Naive thymus-derived CD4-positive, alpha-beta T cell (primary cell): Measurements from ENCODE around the gene DSC3. TPM values are rescaled to one million over a fixed set of nuclear protein-coding genes. Genes with fewer than 3 reads are reported as not detected.

Experiments
- ATAC-seq: fragments of 150-1000 bp; cut with Tn5 transposase; 2 replicates; pipeline ENCODE4 v1.10.0; 2021; ENCODE audit warnings: mild to moderate bottlenecking, moderate library complexity
- CTCF ChIA-PET: fragments of 350-600 bp; sonication (Branson Sonifier 250); formaldehyde crosslinking; loops from one replicate; lab custom pipeline; 2021; ENCODE audit warnings: antibody characterized with exemption; lab: Charles Lee
- POLR2A ChIA-PET: fragments of 350-600 bp; sonication (Branson Sonifier 250); formaldehyde crosslinking; loops from one replicate; lab custom pipeline; 2021; ENCODE audit warnings: antibody characterized with exemption, inconsistent platforms; lab: Charles Lee
- DNase-seq, 9 donors: peaks; one replicate each; pipeline versions ENCODE4 v3.0.0 to v3.0.0-alpha.2; 2020 to 2022; ENCODE audit warnings: mixed read lengths in 1 of 9
- H3K27ac ChIP-seq: one replicate; pipeline ENCODE4 v1.7.0; 2013; ENCODE audit warnings: mild to moderate bottlenecking, low read depth, low read length, moderate library complexity
- H3K27me3 ChIP-seq, 2 donors: one replicate each; pipeline ENCODE4 v1.7.0; 2013; ENCODE audit warnings: low read length in 2 of 2, mild to moderate bottlenecking in 2 of 2, moderate library complexity in 2 of 2; ENCODE audit not compliant: control insufficient read depth in 2 of 2, insufficient read depth in 2 of 2
- H3K36me3 ChIP-seq, 3 experiments: 1 replicate in 2 of 3; 2 replicates in 1 of 3; pipeline ENCODE4 v1.7.0; 2013; ENCODE audit warnings: low read length in 3 of 3, mild to moderate bottlenecking in 3 of 3, moderate library complexity in 1 of 3; ENCODE audit not compliant: insufficient read depth in 3 of 3, control insufficient read depth in 2 of 3
- H3K4me1 ChIP-seq, 2 donors: one replicate each; pipeline ENCODE4 v1.7.0; 2013; ENCODE audit warnings: low read length in 2 of 2, mild to moderate bottlenecking in 2 of 2, moderate library complexity in 1 of 2; ENCODE audit not compliant: control insufficient read depth in 2 of 2, insufficient read depth in 2 of 2
- H3K4me3 ChIP-seq: 2 replicates; pipeline ENCODE4 v1.7.0; 2013; ENCODE audit warnings: mild to moderate bottlenecking, low read length
- H3K9me3 ChIP-seq, 3 experiments: 1 replicate in 2 of 3; 2 replicates in 1 of 3; pipeline ENCODE4 v1.7.0; 2013; ENCODE audit warnings: low read length in 3 of 3; ENCODE audit not compliant: control insufficient read depth in 2 of 3
- H3K27ac Mint-ChIP-seq, 9 donors: one replicate each; pipeline ENCODE4 v1.8.0; 2020 to 2022; ENCODE audit warnings: mixed read lengths in 9 of 9, mild to moderate bottlenecking in 8 of 9, moderate library complexity in 5 of 9, inconsistent platforms in 2 of 9
- H3K27me3 Mint-ChIP-seq, 5 donors: one replicate each; pipeline ENCODE4 v1.8.0; 2021 to 2022; ENCODE audit warnings: mixed read lengths in 5 of 5, mild to moderate bottlenecking in 1 of 5
- H3K36me3 Mint-ChIP-seq, 5 donors: one replicate each; pipeline ENCODE4 v1.8.0; 2020 to 2022; ENCODE audit warnings: mixed read lengths in 5 of 5, mild to moderate bottlenecking in 3 of 5, inconsistent platforms in 1 of 5
- H3K4me1 Mint-ChIP-seq, 7 donors: one replicate each; pipeline ENCODE4 v1.8.0; 2020 to 2022; ENCODE audit warnings: mixed read lengths in 7 of 7, mild to moderate bottlenecking in 3 of 7, inconsistent platforms in 1 of 7
- H3K4me3 Mint-ChIP-seq, 10 donors: one replicate each; pipeline ENCODE4 v1.8.0; 2020 to 2022; ENCODE audit warnings: mild to moderate bottlenecking in 10 of 10, mixed read lengths in 10 of 10, moderate library complexity in 6 of 10, inconsistent platforms in 2 of 10
- H3K9me3 Mint-ChIP-seq, 11 donors: one replicate each; pipeline ENCODE4 v1.8.0; 2020 to 2022; ENCODE audit warnings: mixed read lengths in 11 of 11, mild to moderate bottlenecking in 4 of 11, inconsistent platforms in 1 of 11, moderate library complexity in 1 of 11
- intact Hi-C, 2 donors: fragments of 100-400 bp; cut with micrococcal nuclease; formaldehyde crosslinking; loops; one replicate each; pipeline ENCODE4 v1.15.1; 2023
- polyA plus RNA-seq, 2 donors: library from polyadenylated mRNA; unstranded; fragments of 300-500 nt; fragmentation: Illumina TruSeq; gene quantifications; one replicate each; pipeline ENCODE4 v1.2.3, GENCODE V29; 2021
- total RNA-seq, 6 experiments: library from RNA in 5 of 6; stranded (reverse) in 5 of 6; gene quantifications; 1 replicate in 5 of 6; 2 replicates in 1 of 6; pipeline ENCODE4 v1.2.3 and lab custom pipeline; 2021 to 2026

DSC3 gene
- total and polyA plus RNA-seq, 7 experiments from 2014 or later = not detected

DNA sequence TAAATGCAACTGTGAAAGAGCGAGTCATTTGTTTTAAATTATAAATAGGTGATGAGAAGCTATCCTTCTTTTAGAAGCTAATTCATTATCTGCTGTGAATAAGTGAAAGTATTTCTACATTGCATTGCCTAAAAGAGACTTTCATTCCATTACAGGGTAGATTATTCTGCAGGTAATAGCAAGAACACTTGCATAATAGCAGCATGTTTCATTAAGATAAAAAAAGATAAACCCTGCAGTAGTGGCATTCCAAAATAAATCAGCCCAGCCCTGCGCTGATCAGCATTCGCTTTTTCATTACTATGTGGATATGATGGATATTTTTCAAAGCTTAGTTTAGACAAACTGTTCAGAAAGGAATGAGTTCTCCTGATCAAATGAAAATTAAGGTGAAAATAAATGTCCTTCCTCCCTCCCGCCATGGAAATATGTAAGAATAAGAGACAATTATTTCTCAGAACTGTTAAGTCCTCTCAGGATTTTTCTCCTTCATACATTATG, 72.8 kb downstream of the DSC3 start:
- Histone ChIP-seq H3K36me3 (no peaks in the 10 kb centered on the region), H3K27ac (no peak overlapping the region), H3K4me1 (no peaks in the 10 kb centered on the region), H3K9me3 (no peaks in the 10 kb centered on the region), H3K27me3 (no peaks in the 10 kb centered on the region), H3K4me3 (no peak overlapping the region)
- Mint-ChIP-seq H3K9me3 (no peaks in the 10 kb centered on the region), H3K27ac (no peak overlapping the region), H3K4me3 (no peak overlapping the region), H3K27me3 (no peaks in the 10 kb centered on the region), H3K36me3 (no peaks in the 10 kb centered on the region), H3K4me1 (no peaks in the 10 kb centered on the region)
- no peak for DNase-seq
- POLR2A ChIA-PET = no interaction called here
- intact Hi-C loops = loop anchor here in 1 of 2 donors (2.0 kb wide), 1 partner anchor 593 kb away; no protein-coding TSS in a partner anchor
- ATAC-seq = no peak
- CTCF ChIA-PET = no interaction called here

DNA sequence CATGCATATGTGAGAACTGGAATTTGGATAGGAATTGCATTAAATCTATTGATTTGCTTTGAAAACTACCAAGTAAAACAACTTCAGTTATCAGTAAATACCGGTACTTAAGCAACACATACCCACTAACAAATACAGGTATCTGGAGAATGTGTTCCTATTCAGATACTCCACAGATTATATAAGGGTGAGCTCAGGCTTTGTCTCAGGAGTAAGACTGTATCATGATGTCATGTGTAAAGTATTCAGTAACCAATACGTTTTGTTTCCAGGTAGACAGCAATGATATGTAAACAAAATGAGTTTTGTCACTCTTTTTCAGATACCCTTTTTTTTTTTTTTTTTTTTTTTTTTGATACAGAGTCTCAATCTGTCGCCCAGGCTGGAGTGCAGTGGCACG, 74.8 kb downstream of the DSC3 start:
- H3K27me3 ChIP-seq = no peaks in the 10 kb centered on the region
- Mint-ChIP-seq H3K4me3 (no peak overlapping the region), H3K36me3 (no peaks in the 10 kb centered on the region), H3K4me1 (no peaks in the 10 kb centered on the region), H3K27ac (no peak overlapping the region), H3K9me3 (no peaks in the 10 kb centered on the region), H3K27me3 (no peaks in the 10 kb centered on the region)
- H3K27ac ChIP-seq = no peak overlapping the region
- H3K4me1 ChIP-seq = no peaks in the 10 kb centered on the region
- ChIA-PET CTCF (no interaction called here), POLR2A (no interaction called here)
- no peak for DNase-seq
- intact Hi-C loops = no loop called here
- ATAC-seq = no peak
- H3K36me3 ChIP-seq = no peaks in the 10 kb centered on the region
- H3K9me3 ChIP-seq = no peaks in the 10 kb centered on the region
- H3K4me3 ChIP-seq = no peak overlapping the region

DNA sequence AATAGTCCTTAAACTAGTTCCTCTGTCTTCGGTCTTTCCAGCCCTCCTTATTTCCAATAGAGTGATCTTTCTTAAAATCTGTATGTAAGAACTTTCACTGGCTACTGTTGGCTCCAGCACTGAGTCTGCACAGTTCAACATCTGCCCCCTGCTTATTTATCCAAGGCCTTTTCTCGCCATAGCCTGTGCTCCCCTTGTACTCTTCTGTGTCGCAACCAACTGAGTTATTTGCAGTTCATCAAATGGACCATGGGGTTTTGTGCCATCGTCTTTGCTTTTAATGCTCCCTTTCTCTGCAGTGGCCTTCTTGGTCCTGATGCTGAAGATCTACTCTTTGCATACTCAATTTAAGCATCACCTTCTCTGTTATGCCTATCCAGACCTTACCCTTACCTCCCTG, 77.3 kb downstream of the DSC3 start:
- no peak overlapping the region for H3K4me3 ChIP-seq
- no peaks in the 10 kb centered on the region for H3K9me3 ChIP-seq
- no peaks in the 10 kb centered on the region for H3K4me1 ChIP-seq
- Mint-ChIP-seq H3K4me3 (no peak overlapping the region), H3K27ac (no peak overlapping the region), H3K9me3 (no peaks in the 10 kb centered on the region), H3K4me1 (no peaks in the 10 kb centered on the region), H3K27me3 (no peaks in the 10 kb centered on the region), H3K36me3 (no peaks in the 10 kb centered on the region)
- ATAC-seq = no peak
- H3K27me3 ChIP-seq = no peaks in the 10 kb centered on the region
- DNase-seq = no peak
- H3K27ac ChIP-seq = no peak overlapping the region
- no peaks in the 10 kb centered on the region for H3K36me3 ChIP-seq
- POLR2A ChIA-PET = no interaction called here
- intact Hi-C loops = no loop called here
- CTCF ChIA-PET = no interaction called here

GRCh38 chr18:30960661-30961060, 81.9 kb downstream of the DSC3 start:
- Mint-ChIP-seq H3K9me3 (peaks cover 0 to 6% (median 0%) of the 10 kb centered on the region in 11 donors), H3K36me3 (peaks cover 0 to 5% (median 0%) of the 10 kb centered on the region in 5 donors), H3K27me3 (no peaks in the 10 kb centered on the region), H3K27ac (no peak overlapping the region), H3K4me3 (no peak overlapping the region), H3K4me1 (no peaks in the 10 kb centered on the region)
- Histone ChIP-seq H3K27ac (no peak overlapping the region), H3K9me3 (no peaks in the 10 kb centered on the region), H3K4me1 (no peaks in the 10 kb centered on the region), H3K27me3 (no peaks in the 10 kb centered on the region), H3K4me3 (no peak overlapping the region), H3K36me3 (no peaks in the 10 kb centered on the region)
- intact Hi-C loops = loop anchor here in 1 of 2 donors (5.0 kb wide), 1 partner anchor 1083 kb away; no protein-coding TSS in a partner anchor
- POLR2A ChIA-PET = no interaction called here
- ATAC-seq (no peak), DNase-seq (no peak)
- CTCF ChIA-PET = no interaction called here

- Mint-ChIP-seq H3K36me3 (peaks cover 0 to 5% (median 0%) of the 10 kb centered on the region in 5 donors), H3K4me1 (no peaks in the 10 kb centered on the region), H3K4me3 (no peak overlapping the region), H3K9me3 (peaks cover 0 to 6% (median 0%) of the 10 kb centered on the region in 11 donors), H3K27me3 (no peaks in the 10 kb centered on the region), H3K27ac (no peak overlapping the region)
- H3K9me3 ChIP-seq = no peaks in the 10 kb centered on the region
- ChIA-PET POLR2A (no interaction called here), CTCF (no interaction called here)
- H3K27ac ChIP-seq = no peak overlapping the region
- H3K36me3 ChIP-seq = no peaks in the 10 kb centered on the region
- no peak overlapping the region for H3K4me3 ChIP-seq
- intact Hi-C loops = no loop called here
- no peaks in the 10 kb centered on the region for H3K4me1 ChIP-seq
- ATAC-seq (no peak), DNase-seq (no peak)
- no peaks in the 10 kb centered on the region for H3K27me3 ChIP-seq
Observed at GRCh38 chr18:30957066-30957465, 85.5 kb downstream of the DSC3 start.

GRCh38 chr18:30954262-30954661, 88.3 kb downstream of the DSC3 start:
- Mint-ChIP-seq H3K27me3 (no peaks in the 10 kb centered on the region), H3K36me3 (peaks cover 0 to 5% (median 0%) of the 10 kb centered on the region in 5 donors), H3K9me3 (peaks cover 0 to 6% (median 0%) of the 10 kb centered on the region in 11 donors), H3K4me3 (no peak overlapping the region), H3K27ac (no peak overlapping the region), H3K4me1 (no peaks in the 10 kb centered on the region)
- intact Hi-C loops = no loop called here
- ATAC-seq (no peak), DNase-seq (no peak)
- H3K27me3 ChIP-seq = no peaks in the 10 kb centered on the region
- no peak overlapping the region for H3K4me3 ChIP-seq
- no peak overlapping the region for H3K27ac ChIP-seq
- ChIA-PET CTCF (no interaction called here), POLR2A (no interaction called here)
- H3K4me1 ChIP-seq = no peaks in the 10 kb centered on the region
- no peaks in the 10 kb centered on the region for H3K9me3 ChIP-seq
- no peaks in the 10 kb centered on the region for H3K36me3 ChIP-seq

GRCh38 chr18:30945761-30946160, 96.8 kb downstream of the DSC3 start:
- intact Hi-C loops = no loop called here
- Mint-ChIP-seq H3K36me3 (no peaks in the 10 kb centered on the region), H3K27me3 (no peaks in the 10 kb centered on the region), H3K4me1 (no peaks in the 10 kb centered on the region), H3K27ac (no peak overlapping the region), H3K4me3 (no peak overlapping the region), H3K9me3 (peaks cover 2 to 15% (median 10%) of the 10 kb centered on the region in 11 donors)
- no peak overlapping the region for H3K4me3 ChIP-seq
- CTCF ChIA-PET = no interaction called here
- no peaks in the 10 kb centered on the region for H3K27me3 ChIP-seq
- POLR2A ChIA-PET = no interaction called here
- H3K36me3 ChIP-seq = no peaks in the 10 kb centered on the region
- H3K27ac ChIP-seq = no peak overlapping the region
- DNase-seq (no peak), ATAC-seq (no peak)
- H3K9me3 ChIP-seq = peaks cover 0 to 3% (median 0%) of the 10 kb centered on the region in 3 experiments
- no peaks in the 10 kb centered on the region for H3K4me1 ChIP-seq
